ENCODE data around the gene MBP. TPM values are rescaled to one million over a fixed set of nuclear protein-coding genes. Genes with fewer than 3 reads are reported as not detected.

The MBP gene
- total RNA-seq, 1 donor: 25.8 TPM

DNA sequence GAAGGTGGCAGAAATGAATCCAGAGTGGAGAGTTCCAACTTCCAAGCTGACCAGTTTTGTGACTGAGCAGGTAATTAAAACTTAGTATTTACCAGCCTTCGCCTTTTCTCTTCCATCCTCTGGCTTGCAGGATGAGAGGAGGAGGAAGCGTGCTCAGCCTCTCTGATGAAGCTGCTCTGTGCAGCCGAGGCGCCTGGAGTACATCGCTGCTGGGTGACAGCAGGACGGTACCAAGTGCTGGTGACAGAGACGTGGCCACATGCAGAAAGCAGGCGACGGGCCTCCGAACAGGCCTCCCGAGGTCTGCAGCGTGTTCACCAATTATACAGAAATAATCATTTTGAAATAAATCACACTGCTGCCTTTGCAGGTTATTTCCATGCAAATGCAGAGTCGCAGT lies 95.0 kb downstream of the MBP start:
- TF ChIP-seq, protein P1, sequence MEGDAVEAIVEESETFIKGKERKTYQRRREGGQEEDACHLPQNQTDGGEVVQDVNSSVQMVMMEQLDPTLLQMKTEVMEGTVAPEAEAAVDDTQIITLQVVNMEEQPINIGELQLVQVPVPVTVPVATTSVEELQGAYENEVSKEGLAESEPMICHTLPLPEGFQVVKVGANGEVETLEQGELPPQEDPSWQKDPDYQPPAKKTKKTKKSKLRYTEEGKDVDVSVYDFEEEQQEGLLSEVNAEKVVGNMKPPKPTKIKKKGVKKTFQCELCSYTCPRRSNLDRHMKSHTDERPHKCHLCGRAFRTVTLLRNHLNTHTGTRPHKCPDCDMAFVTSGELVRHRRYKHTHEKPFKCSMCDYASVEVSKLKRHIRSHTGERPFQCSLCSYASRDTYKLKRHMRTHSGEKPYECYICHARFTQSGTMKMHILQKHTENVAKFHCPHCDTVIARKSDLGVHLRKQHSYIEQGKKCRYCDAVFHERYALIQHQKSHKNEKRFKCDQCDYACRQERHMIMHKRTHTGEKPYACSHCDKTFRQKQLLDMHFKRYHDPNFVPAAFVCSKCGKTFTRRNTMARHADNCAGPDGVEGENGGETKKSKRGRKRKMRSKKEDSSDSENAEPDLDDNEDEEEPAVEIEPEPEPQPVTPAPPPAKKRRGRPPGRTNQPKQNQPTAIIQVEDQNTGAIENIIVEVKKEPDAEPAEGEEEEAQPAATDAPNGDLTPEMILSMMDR (IDR thresholded peaks at IDR 0.05; ENCODE audit: insufficient read depth, low read length): no peak
- DNase-seq (ENCODE audit: low read depth): no peak

DNA sequence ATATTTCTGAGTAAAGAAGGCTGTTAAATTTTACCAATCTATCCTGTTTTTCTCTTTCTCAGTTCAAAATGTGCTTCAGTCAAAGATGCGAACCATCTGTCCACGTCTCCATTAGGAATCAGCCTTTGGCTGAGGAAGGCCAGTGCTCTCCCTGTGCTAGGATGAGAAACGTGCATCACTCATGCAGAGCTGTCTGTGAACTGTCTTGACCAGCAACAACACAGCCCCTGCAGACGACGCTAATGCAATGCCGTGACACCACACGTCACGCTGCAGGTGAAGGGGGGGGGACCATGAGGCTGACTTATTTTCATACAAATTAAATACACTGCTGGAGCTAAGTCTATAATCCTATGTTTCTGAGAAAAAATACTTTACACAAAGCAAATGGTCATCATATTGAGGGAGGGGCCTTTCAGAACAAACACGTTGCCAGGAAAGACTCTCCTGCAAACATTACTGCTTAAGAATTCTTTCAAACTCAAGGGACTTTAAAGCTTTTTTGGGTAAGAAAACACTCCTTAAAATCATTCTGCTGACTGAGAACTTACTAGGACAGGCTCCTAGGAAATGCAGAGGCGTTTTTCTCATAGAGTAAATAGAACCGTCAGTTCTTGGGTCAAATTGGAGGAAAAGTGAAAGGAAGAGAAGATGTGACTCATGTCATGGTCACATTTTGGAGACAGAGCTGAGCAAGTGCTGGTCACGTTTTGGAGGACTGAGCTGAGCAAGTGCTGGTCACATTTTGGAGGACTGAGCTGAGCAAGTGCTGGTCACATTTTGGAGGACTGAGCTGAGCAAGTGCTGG lies 97.0 kb downstream of the MBP start:
- no peak overlapping the region for H3K4me3 ChIP-seq (ENCODE audit: low read depth, low read length)
- TF ChIP-seq, protein P1 (IDR thresholded peaks at IDR 0.05; ENCODE audit: insufficient read depth, low read length): no peak
- DNase-seq (ENCODE audit: low read depth): peak; percentile 29

More for the DNA sequence above, 95.0 kb downstream of the MBP start:
- no peak overlapping the region for H3K4me3 ChIP-seq (ENCODE audit: low read depth, low read length)

DNA sequence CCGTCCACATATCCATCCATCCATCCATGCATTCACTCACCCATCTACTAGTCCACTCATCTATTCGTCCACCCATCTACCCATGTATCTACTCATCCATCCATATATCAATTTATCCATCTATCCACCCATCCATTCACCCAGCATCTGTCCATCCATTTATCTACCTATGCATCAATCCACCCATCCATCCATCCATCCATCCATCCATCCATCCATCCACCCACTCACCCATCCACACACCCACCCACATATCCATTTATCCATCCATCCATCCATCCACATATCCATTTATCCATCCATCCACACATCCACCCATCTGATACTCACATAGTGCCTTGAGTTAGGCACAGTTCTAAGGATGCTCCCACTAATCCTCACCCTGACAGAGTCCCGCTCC lies 99.0 kb downstream of the MBP start:
- DNase-seq (ENCODE audit: low read depth): no peak
- TF ChIP-seq, protein P1 (IDR thresholded peaks at IDR 0.05; ENCODE audit: insufficient read depth, low read length): no peak
- H3K4me3 ChIP-seq (ENCODE audit: low read depth, low read length): no peak overlapping the region

DNA sequence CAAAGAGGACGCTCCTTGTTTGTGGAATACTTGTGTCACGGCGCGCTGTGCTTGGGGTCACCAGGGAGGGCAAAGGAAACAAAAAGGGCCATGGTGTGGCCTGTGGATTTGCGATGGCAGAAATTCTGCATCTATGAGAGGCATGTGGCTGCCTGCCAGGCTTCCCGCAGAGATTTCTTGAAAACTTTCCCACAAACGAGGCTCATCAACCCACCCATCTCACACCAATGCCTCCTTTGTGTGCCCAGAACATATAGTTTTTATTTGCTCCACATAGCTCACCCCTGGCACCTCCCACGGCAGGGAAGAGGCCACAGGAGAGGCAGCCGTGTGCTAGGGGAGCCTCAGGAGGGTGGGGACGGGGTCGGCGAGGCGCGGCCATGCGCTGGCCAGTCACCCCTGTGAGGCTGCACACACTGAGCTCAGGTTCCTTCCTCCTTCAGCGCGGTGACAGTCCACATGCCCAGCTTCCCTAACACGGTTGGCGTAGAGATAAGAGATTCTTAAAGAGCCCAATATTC lies 100.3 kb downstream of the MBP start:
- no peak overlapping the region for H3K4me3 ChIP-seq (ENCODE audit: low read depth, low read length)
- DNase-seq (ENCODE audit: low read depth): no peak
- TF ChIP-seq, protein P1 (IDR thresholded peaks at IDR 0.05; ENCODE audit: insufficient read depth, low read length): no peak

DNA sequence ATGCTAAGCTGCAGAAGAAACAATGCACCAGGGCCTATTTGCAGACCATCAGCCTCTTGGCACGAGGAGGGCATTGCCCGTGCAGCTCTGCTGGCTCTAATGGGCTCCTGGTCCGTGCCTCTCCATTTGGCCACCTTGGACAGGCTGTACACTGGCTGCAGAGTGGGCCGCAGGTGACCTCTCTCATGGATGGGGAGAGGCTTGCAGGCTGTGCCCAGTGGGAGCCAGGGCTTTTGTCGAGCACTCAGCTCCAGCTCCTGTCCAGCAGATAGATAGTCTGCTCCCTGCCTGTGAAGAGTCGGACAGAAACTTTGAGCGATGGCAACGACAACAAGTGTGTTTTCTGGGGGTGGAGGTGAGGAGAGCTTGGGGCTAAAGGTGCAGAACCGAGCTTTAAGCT lies 100.9 kb downstream of the MBP start:
- H3K4me3 ChIP-seq (ENCODE audit: low read depth, low read length): no peak overlapping the region
- no peak for DNase-seq (ENCODE audit: low read depth)
- TF ChIP-seq, protein P1 (IDR thresholded peaks at IDR 0.05; ENCODE audit: insufficient read depth, low read length): no peak

DNA sequence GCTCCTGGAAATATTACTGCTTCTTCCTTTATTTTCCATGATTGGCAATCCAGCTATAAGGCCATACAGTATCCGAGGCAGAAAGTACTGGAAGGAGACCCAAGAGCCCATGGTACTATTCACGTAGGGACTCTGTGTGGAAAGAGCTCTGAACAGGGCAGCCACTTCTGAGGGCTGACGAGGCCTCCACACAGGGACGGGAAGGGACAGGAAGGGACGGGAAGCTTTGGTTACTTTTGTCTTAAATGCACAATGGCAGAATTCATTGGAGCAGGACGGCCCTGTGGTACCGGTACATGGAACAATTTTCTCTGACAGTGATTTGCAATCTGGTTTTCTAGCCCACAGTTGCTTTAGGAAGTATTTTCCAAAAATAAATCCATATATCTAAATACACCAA lies 102.4 kb downstream of the MBP start:
- TF ChIP-seq, protein P1 (IDR thresholded peaks at IDR 0.05; ENCODE audit: insufficient read depth, low read length): no peak
- DNase-seq (ENCODE audit: low read depth): no peak
- H3K4me3 ChIP-seq (ENCODE audit: low read depth, low read length): no peak overlapping the region

Data from fibroblast of the aortic adventitia (primary cell).